KBM-7 (cell line): Measurements from ENCODE around the gene CRADD.
"Not testable (repeated sequence)": the region's sequence is repeated elsewhere in the genome, so short reads cannot be mapped to it uniquely, and the experiment has no call there.

Source experiments
- DNase-seq: peaks from one replicate; pipeline ENCODE4 v3.0.0-alpha.2; 2015
- in situ Hi-C: fragments of 300-500 bp; cut with MboI; formaldehyde crosslinking; loops from 2 replicates; pipeline ENCODE4 v1.14.3; 2020; ENCODE audit warnings: low sequenced_read_pairs, low pct_unique_long_range_greater_than_20kb, mixed read lengths

The CRADD gene

DNA sequence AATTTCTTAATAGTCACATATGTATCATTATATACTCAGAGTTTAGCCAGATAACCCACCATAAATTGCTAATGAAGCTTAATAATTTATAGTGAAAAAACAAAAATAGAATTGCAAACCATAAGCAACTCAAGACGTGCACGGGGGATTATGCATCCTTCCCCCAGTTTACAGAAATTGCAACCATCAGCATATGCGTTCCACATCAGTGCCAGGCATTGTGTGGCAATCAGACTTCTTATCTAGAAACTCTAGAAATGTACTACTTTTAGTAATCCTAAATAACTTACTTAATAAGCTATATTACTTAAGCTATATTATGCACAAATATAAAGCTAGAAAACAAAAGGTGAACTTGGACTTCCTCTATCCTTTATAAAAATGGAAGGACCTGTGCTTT is 115.8 kb downstream of the CRADD start:
- DNase-seq = no peak
- in situ Hi-C loops = no loop called here

DNA sequence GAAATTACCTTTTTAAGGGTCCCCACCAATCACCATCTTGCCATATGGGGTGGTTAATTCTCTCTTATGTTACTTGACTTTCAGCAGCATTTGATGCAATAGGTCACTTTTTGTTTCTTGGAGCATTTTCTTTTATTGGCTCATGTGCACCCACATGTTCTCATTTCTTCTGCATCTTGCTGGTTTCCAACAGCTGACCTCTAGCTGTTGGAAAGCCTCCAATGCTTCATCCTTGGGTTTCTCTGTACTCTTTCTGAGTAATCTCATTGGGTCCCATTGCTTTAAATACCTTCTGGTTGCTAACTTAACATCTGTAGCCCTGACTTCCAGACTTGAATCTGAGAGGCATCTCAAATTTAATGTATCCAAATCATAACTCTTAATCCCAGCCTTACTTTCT is 116.8 kb downstream of the CRADD start:
- no peak for DNase-seq
- in situ Hi-C loops = no loop called here

DNA sequence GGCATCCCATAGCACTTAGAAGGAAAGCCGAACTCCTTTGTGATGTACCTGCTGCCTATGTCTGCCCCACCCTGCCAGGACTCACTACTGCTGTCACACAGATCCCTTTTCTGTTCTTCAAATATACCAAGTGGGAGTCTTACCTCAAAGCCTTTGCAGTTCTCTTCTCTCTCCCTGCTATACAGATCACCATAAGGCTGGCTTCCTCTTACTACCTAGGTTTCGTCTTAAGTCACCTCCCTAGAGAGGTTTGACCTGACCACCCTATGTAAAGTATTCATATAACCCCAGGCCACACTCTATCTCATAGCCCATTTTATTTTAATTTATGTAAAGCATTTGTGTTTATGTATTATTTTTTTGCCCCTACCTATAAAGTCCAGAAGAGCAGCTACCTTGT is 117.6 kb downstream of the CRADD start:
- no peak for DNase-seq
- in situ Hi-C loops = no loop called here

DNA sequence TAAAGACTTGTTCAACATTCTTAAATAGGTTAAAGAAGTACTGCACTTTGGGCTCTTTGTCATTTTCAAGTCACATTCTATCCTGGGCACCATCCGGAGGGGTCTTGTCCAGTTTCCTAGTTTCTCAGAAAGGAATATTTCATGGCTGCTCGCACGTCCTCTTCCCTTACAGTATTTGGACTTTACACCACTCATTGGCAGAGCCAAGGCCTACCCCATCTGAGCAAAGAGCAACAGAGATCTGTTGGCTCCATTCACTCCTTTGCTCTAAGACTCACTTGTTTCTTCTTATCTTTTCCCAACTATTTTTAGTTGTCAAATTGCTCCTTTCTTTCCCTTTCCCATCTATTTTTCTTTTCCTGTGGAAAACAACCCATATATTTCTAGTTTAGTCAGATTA is 118.2 kb downstream of the CRADD start:
- no peak for DNase-seq
- in situ Hi-C loops = no loop called here

DNA sequence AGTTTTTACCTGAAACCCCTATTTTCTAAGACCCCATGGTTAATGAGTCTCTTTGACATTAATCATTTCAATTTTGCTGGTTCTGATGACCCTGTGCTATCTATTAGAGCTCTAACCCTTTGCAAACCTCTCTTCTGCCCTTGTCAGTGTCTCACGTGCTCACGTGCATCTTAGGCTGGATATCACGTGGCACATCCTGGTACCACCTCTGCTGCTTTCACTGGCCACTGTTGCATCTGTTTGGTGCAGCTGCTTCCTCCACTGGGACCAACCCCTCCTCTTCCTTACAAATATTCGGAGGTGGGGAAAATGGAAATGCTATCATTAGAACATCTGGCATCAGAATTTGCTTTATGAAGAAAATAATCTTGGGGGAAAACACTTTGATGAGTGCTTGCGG is 119.6 kb downstream of the CRADD start:
- DNase-seq = no peak
- in situ Hi-C loops = no loop called here

DNA sequence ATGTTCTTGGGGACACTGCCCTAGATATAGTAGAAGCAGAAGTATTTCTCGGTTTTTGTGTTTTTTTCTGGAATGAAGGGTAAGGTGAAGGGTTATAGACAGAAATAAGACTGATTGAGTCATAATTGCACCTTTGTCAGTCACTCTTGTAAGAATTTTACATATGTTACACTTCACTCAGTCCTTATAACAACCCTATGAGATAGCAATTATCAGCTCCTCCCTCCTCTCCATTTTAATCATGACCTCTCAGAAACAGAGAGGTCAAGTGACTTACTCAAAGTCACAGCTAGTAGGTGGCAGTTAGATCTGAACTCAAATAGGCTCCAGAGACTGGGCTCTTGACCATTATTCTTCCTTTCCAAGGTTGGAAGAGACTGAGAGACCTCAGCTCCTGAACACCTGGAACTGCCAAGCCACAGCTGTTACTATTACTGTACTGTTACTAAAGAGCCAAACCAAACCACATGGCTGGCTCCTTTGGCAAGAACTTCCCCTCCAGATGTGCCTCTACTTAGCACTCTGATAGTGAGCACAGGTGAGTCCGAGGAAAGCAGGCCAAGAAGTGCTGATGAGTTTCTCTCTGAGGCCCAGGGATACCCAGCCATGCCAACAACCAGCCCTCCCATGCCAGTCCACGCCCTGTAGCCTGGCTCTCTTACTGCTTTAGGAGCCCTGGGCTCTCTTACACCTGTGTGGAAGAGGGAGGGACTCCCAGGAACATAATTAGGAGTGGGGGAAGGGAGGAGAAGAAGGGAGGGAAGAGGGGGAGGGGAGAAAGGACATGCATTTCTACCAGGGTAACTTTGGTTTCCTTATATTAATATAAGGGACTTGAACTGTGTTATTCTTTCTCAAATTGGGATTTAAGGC is 121.3 kb downstream of the CRADD start:
- no peak for DNase-seq

DNA sequence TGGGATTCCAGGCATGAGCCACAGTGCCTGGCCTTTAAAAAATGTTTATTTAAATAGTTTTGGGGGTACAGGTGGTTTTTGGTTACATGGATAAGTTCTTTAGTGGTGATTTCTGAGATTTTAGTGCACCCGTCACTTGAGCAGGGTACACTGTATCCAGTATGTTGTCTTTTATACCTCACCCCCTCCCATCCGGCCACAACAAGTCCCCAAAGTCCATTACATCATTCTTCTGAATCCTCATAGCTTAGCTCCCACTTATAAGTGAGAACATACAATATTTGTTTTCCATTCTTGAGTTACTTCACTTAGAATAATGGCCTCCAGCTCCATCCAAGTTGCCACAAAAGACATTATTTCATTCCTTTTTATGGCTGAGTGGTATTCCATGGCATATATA is 124.5 kb downstream of the CRADD start:
- in situ Hi-C loops, DNase-seq: not testable (repeated sequence)

More for the DNA sequence above, 121.3 kb downstream of the CRADD start:
- in situ Hi-C loops = no loop called here

DNA sequence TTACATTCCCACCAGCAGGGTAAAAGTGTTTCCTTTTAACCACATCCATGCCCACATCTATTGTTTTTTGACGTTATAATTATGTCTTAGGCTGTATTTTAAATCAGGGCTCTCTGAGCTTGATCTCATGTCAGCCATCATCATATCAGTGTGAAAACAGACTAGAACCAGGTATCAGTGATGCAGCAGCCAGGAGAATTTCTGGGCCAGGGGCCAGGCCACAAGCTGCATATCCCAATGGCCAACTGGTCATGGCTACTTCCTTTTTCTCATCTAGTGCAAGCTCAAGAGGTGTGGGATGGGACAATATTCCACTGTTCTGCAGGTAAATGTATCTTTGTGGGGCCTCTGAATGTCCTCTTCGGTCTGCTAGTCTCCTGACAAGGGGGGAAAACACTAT is 125.1 kb downstream of the CRADD start:
- in situ Hi-C loops = no loop called here
- no peak for DNase-seq

DNA sequence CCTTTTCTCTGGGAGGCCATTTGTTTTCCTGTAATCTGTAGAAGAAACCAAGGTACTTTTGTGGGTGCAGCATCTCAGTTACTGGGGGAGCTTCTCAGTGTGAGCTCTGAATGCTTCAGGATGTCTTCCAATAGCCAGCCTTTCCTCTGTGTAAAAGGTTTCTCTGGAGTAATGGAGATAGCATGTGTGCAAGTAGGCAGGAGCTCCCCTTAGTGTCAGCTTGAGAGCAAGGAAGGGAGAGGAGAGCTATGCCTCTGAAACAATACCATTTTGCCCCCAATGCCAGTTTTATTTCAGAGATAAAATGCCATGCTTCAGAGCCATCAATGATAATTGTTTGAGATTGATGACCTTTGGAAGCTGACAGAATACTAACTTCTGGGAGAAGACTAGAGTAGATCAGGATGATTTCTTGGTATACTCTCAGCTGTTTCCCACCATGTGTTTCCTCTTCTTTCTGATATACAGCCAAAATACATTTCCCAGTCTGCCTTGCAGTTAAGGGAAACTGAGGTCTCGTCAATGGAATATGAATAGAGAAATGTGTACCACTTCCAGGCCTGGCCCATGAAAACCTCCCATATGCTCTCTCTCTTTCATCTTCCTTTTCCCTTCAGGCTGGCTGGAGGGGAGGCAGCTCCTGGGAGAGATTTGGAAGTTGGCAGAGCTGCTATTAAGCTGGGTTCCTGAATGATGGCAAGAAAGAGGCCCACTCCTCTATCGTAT is 125.7 kb downstream of the CRADD start:
- in situ Hi-C loops = no loop called here
- DNase-seq = no peak

DNA sequence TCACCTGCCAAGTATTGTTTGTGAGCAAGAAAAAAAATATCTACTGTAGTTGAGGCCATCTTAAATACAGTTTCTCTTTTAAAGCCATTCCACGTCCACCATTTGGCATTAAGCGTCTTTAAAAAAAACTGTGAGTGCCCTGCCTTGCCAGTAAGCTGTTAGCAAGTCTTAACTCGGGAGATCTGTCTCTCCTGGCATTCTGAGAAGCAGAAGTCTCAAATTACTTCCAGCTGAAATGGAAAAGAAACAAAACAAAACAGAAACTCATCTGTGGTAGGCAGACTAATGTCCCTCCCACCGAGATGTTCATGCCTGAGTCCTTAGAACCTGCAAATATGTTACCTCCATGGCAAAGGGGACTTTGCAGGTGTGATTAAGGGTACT is 126.2 kb downstream of the CRADD start:
- DNase-seq = peak; percentile 76

DNA sequence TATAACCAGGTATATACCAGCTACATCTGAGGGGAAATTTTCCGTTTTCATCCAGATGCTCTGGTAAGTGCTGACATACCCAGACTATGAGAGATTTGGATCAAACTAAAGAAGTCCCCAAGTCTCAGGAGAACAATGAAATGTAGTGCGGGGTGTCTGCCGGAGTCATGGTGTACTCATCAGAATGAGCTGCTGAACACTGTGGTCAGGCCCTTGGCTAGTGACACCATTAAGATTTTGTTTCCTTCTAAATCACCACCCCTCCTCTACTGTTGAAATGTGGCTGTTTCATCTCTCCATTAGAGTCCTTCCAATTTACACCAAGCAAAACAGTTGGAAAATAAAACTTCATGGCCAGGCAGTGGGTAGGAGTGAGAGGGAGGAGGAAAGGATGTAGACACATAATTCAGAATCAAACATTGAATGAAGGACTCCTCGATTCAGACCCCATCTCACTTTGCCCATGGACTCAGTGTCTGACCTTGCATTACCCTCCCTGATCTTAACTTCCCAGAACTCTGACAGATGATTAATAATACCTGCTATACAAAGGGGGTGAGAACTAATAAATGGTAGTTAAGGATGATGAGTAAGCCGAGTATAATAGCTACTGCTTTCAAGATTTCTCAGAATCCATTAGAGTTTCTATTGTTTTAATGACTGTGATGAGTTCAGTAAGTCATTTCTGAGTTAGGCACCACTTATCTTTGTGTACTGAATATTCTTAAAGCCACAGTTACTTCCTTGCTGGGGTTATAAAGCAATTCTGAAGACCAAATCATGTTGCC is 127.4 kb downstream of the CRADD start:
- DNase-seq = no peak
- in situ Hi-C loops = no loop called here

More for the DNA sequence above, 126.2 kb downstream of the CRADD start:
- in situ Hi-C loops = no loop called here

DNA sequence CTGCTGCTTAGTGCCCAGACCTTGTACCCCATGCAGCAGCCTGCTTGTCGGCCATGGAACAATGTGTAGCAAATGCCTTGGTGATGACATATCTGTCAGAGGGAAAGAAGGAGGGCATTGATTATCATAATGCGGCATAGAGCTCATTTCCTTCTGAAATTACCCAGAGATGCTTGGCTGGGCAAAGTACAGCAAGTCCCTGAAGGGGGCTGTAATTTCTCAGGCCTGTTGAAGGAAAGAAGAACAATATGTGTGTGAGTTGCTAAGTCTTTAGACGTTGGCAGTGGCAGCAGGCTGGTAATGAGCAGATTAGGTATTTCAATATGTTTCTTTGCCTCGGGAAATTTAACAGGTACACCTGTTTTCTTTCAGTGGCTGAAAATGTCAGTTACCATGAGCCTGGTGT is 128.6 kb downstream of the CRADD start:
- DNase-seq = no peak
- in situ Hi-C loops = no loop called here

DNA sequence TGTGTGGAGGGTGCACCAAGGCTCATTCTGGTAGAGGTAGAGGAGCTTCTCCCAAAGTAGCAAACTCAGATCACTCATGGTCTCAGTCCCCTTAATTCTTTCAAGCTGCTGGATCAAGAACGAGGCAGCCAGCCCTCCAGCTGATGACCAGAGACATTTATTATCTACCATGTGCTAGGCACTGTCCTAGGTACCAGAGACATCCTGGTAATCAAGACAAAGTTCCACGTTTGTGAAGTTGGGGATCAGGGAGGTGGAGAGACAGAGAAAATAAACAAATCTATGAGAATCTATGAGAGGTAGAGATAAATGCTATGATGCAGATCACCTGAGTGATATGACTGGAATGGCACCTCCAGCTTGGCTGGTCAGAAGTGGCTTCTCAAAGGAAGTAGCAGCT is 130.2 kb downstream of the CRADD start:
- in situ Hi-C loops = no loop called here
- no peak for DNase-seq

DNA sequence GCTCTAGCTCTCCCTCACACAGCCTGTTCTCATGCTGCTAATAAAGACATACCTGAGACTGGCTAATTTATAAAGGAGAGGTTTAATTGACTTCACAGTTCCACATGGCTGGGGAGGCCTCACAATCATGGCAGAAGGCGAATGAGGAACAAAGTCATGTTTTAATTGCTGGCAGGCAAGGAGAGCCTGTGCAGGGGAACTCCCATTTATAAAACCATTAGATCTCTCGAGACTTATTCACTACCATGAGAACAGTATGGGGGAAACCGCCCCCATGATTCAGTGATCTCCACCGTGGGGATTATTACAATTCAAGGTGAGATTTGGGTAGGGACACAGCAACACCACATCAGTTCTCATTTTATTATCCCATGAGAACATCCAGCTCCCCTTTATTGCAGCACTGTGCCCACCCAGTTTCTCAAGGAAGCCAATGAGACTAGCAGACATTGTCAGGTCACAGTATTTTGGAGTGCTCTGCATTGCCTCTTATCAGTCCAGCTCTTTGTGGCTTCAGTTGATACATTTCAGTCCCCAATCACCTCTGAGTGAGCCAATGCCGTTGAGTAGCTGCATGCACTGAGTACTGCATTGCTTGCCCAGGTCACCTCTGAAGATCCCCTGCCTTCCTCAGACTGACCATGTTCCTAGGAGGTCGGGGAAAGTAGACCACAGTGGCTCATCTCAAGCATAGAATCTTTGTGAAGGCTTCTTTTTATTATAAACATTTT is 131.2 kb downstream of the CRADD start:
- DNase-seq = peak; percentile 40
- in situ Hi-C loops = no loop called here

DNA sequence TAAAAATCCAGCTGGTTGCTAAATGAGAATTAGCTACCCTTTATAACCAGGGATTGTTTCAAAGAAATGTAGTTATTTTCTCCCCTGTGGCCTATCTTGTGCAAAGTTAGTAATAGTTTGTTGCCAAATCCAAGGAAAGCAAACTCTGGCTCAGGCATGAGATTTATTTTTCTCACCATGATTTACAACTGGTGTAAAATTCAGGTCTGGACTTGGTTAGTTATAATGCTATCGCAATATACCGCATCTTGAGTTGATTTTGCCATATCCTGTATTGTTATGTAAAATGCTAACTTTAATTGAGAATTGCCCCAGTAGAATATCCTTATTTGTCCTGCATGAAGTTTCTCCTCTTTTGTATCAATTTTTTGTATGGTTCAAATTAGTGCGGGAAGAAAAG is 135.5 kb downstream of the CRADD start:
- DNase-seq = no peak
- in situ Hi-C loops = no loop called here

DNA sequence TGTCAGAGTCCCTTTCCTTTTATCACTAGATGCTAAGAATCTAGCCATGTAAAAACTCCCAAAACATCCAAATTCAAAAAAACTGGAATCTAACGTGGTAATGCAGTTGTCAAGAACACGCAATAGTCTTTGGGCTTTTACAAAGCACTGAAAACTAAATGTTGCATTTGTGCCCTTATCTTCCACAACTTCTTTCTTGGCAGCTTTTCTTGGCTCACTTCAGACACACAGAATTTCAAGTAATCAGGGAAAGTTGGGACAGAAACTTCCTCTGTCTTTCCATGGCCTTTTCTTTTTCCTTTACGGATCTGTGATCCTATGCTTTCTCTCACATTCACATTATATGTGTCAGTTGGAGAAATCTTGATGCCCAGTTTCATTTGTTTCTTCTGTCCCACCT is 136.0 kb downstream of the CRADD start:
- DNase-seq = no peak
- in situ Hi-C loops = no loop called here

DNA sequence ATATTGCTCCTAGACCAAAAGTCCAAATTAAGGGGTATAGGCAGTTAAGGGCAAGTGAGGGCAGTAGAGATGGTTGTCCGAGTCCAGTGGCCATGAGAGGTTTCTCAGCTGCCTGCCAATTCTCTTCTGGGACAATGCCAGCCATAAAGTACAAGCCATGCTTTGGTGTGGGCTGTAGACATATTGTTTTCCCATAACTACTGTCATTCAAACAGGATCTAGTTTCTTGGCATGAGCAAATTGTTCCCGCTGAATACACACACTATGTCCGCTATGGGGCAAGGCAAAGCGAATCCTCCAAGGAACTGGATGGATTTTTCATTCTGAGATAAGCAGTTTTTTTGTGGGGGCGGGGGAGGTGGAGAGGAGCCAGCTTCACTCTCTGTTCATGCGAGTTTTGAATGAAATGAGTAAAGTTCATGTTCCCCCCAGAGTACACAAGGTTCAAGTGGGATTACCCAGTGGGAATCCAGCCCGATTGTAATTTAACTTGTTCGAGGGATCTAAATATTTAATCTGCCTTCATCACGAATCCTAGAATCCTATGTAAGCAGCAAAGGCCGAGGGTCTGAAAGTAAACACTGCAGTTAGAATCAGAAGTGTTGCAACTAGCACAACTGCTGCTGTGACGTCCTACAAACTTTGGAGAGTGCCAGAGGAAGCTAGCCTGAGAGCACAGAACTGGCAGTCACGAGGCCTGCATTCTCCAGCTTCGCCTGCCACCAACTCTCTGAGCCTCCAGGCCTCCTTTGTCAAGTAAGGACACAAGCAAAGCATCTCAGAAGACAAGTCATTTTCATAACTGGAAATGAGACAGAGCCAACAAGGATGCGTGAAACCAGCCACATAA is 137.0 kb downstream of the CRADD start:
- DNase-seq = no peak
- in situ Hi-C loops = no loop called here

DNA sequence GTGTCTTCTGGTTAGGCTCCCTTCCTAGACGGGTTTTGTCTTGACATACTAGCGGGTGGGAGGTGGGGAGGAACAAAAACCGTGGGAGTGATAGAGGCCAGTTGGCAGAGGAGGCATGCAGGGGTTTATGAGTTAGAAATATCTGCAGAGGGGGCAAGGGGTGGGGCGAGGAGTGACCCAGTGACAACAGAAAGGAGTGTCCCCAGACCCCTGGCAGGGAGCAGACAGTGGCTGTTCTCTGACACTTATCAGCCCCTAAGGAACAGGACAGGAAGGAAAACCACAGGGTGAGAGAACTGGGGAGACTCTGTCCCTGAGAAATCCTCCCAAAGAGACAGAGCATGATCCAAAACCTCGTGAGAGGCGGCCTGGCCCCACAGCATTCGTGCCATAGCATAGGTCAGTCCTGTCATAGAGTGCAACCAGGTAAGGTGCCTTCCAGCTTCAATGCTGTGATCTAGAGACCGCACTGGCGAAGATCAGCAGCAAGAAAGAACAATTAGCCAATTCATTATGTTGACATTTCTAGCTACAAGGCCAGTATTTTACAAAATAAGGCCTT is 141.4 kb downstream of the CRADD start:
- peak; percentile 40 for DNase-seq
- in situ Hi-C loops = no loop called here
